22Rv1 (cell line): ENCODE results near the gene FKBP1B.
A peak's percentile ranks its signal among the peaks of the same experiment; 100 is the strongest.
"Not testable (repeated sequence)": the region's sequence is repeated elsewhere in the genome, so short reads cannot be mapped to it uniquely, and the experiment has no call there.

ENCODE experiments used
- H3K27ac ChIP-seq: fragments of 450-650 bp; 2 replicates; pipeline ENCODE4 v1.5.1; 2017
- CTCF ChIP-seq: fragments of 450-650 bp; IDR thresholded peaks from 2 replicates; pipeline ENCODE4 v1.5.1; 2017; ENCODE audit warnings: mild to moderate bottlenecking
- ZFX ChIP-seq: fragments of 450-650 bp; IDR thresholded peaks from 2 replicates; pipeline ENCODE4 v1.6.1; 2017; ENCODE audit warnings: antibody characterized with exemption, borderline replicate concordance

FKBP1B gene

GRCh38 chr2:24012521-24013188 lies 36.9 kb upstream of the FKBP1B start:
- TF ChIP-seq CTCF (no peak), ZFX (no peak)
- H3K27ac ChIP-seq, result no peak overlapping the region

GRCh38 chr2:24014902-24015301 lies 34.6 kb upstream of the FKBP1B start:
- H3K27ac ChIP-seq, result not testable (repeated sequence)

- H3K27ac ChIP-seq, result peak overlapping the region; percentile 13; the same call in 1 of the 2 replicates
- no peak for TF ChIP-seq CTCF
- no peak for TF ChIP-seq ZFX
These were observed 33.8 kb upstream of the FKBP1B start for GRCh38 chr2:24015562-24016375.

- TF ChIP-seq ZFX (no peak), CTCF (no peak)
- peak overlapping the region; percentile 13; the same call in 1 of the 2 replicates for H3K27ac ChIP-seq
These were observed 33.2 kb upstream of the FKBP1B start for GRCh38 chr2:24016376-24016761.

- no peak overlapping the region for H3K27ac ChIP-seq
- no peak for TF ChIP-seq ZFX
- no peak for TF ChIP-seq CTCF
These were observed 32.5 kb upstream of the FKBP1B start for GRCh38 chr2:24016853-24017703.

- TF ChIP-seq ZFX, result no peak
- TF ChIP-seq CTCF, result no peak
- no peak overlapping the region for H3K27ac ChIP-seq
These were observed 31.8 kb upstream of the FKBP1B start for GRCh38 chr2:24017711-24018110.

GRCh38 chr2:24018241-24018640 lies 31.3 kb upstream of the FKBP1B start:
- no peak overlapping the region for H3K27ac ChIP-seq
- TF ChIP-seq ZFX (no peak), CTCF (no peak)
